Neutrophil (primary cell): Measurements from ENCODE around the gene STXBP3.

ENCODE experiments used
- H3K27ac ChIP-seq: fragments of 200-600 bp; sonication (generic); 2 replicates; pipeline ENCODE4 v1.5.1; 2016; ENCODE audit warnings: mild to moderate bottlenecking, moderate library complexity
- H3K27me3 ChIP-seq: fragments of 200-600 bp; sonication (generic); 2 replicates; pipeline ENCODE4 v1.6.0; 2016; ENCODE audit warnings: mild to moderate bottlenecking
- H3K36me3 ChIP-seq: fragments of 200-600 bp; sonication (generic); 2 replicates; pipeline ENCODE4 v1.5.1; 2017
- H3K4me1 ChIP-seq, 2 experiments: fragments of 200-600 bp in 1 of 2; sonication (generic) in 1 of 2; 1 replicate in 1 of 2; 2 replicates in 1 of 2; pipeline versions ENCODE4 v1.5.1 to v1.6.1; 2013 to 2016; ENCODE audit warnings: low read depth in 1 of 2, low read length in 1 of 2, mild to moderate bottlenecking in 1 of 2, moderate library complexity in 1 of 2; ENCODE audit not compliant: control insufficient read depth in 1 of 2, insufficient read depth in 1 of 2
- H3K4me3 ChIP-seq, 2 experiments: fragments of 200-600 bp in 1 of 2; sonication (generic) in 1 of 2; 1 replicate in 1 of 2; 2 replicates in 1 of 2; pipeline ENCODE4 v1.5.1; 2013 to 2016; ENCODE audit warnings: low read depth in 1 of 2, low read length in 1 of 2, mild to moderate bottlenecking in 1 of 2, moderate library complexity in 1 of 2
- H3K9me3 ChIP-seq: fragments of 200-600 bp; sonication (generic); 2 replicates; pipeline ENCODE4 v1.5.1; 2016
- TF ChIP-seq, protein P1 (sequence below): fragments of 200-600 bp; sonication (generic); IDR thresholded peaks from 2 replicates; pipeline ENCODE4 v1.5.1; 2016; ENCODE audit warnings: antibody characterized with exemption

The STXBP3 gene

DNA sequence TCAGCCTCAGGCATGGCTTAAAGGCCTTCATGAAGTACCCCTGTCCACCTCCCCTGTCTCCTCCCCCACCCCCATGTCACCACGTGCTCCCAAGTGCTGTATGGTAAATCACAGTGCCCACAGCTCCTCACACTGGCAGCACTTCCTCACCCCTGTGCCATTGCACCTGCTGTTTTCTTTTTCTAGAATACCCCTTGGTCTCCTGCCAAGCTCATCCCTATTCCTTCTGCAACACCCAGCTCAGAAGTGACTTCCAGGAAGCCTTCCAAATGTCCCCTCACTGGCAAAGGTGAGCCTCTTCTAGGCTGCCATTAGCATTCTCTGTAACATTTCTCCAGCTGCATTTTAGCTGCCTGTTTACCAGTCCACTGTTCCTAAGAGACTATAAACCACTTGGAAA, 101.0 kb downstream of the STXBP3 start:
- peaks cover 15 to 19% of the 10 kb centered on the region in 2 experiments for H3K4me1 ChIP-seq
- H3K4me3 ChIP-seq = no peak overlapping the region
- H3K27me3 ChIP-seq = no peaks in the 10 kb centered on the region
- TF ChIP-seq, protein P1, sequence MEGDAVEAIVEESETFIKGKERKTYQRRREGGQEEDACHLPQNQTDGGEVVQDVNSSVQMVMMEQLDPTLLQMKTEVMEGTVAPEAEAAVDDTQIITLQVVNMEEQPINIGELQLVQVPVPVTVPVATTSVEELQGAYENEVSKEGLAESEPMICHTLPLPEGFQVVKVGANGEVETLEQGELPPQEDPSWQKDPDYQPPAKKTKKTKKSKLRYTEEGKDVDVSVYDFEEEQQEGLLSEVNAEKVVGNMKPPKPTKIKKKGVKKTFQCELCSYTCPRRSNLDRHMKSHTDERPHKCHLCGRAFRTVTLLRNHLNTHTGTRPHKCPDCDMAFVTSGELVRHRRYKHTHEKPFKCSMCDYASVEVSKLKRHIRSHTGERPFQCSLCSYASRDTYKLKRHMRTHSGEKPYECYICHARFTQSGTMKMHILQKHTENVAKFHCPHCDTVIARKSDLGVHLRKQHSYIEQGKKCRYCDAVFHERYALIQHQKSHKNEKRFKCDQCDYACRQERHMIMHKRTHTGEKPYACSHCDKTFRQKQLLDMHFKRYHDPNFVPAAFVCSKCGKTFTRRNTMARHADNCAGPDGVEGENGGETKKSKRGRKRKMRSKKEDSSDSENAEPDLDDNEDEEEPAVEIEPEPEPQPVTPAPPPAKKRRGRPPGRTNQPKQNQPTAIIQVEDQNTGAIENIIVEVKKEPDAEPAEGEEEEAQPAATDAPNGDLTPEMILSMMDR = no peak
- no peaks in the 10 kb centered on the region for H3K36me3 ChIP-seq
- no peak overlapping the region for H3K27ac ChIP-seq
- no peaks in the 10 kb centered on the region for H3K9me3 ChIP-seq

DNA sequence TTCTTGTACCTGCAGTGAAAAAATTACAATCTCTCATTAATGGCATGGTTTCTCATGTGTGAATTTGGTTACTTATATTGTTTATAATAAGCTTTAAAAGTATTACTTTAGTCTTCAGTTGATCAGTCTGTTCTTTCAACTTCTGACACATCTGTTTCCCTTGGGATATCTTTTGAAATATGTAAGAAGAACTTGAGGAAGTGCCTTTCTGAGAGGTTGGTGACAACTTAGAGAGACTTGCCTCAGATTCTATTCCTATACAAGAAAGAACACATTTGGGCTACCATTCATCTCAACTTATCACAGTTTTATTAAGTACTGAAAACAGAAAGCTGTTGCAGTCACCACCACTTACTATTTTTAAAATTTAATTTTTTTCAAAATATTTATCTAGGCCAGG, 102.3 kb downstream of the STXBP3 start:
- no peak overlapping the region for H3K27ac ChIP-seq
- peaks cover 27 to 29% of the 10 kb centered on the region in 2 experiments for H3K4me1 ChIP-seq
- TF ChIP-seq, protein P1 = no peak

DNA sequence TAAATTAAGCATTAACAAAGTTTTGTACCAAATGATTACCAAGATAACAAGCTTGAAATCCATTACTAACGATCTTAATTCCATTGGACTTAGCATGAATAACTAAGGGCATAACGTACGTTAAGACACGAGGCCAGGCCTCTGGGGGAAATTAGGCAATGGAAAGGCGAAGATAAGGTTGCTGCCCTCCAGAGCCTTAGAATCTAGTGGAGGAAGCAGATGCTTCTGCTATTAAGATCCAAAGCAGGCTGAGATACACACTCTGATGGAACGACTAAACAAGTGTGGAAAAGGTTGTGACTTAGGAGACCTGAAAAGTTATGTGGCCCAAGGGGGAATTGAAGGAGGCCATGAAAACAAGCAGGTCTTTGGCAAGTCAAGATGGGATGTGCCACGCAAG, 104.5 kb downstream of the STXBP3 start:
- no peaks in the 10 kb centered on the region for H3K27me3 ChIP-seq
- H3K4me3 ChIP-seq = no peak overlapping the region
- TF ChIP-seq, protein P1 = no peak
- H3K4me1 ChIP-seq = peaks cover 21 to 27% of the 10 kb centered on the region in 2 experiments
- H3K36me3 ChIP-seq = no peaks in the 10 kb centered on the region
- H3K27ac ChIP-seq = no peak overlapping the region
- no peaks in the 10 kb centered on the region for H3K9me3 ChIP-seq

More for the DNA sequence above, 102.3 kb downstream of the STXBP3 start:
- Histone ChIP-seq H3K36me3 (no peaks in the 10 kb centered on the region), H3K27me3 (no peaks in the 10 kb centered on the region), H3K4me3 (no peak overlapping the region), H3K9me3 (no peaks in the 10 kb centered on the region)

DNA sequence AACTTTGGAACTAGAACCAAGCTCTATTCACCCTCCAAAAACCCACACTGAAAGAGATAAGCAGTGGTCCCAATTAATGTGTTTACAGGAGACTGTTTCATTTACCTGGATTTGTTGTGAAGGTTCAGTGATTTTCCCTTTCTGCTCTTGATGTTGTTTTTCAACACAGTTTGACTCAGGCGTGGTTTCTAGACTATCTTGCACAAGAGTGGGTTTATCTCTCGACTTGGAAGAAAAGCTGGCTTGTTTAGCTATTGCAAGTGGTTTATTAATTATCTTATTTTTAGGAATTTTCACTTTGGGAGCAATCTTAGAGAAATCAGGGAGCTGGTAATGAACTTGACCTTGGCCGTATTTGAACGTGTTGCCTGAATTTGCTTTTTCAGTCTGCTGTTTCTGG, 105.1 kb downstream of the STXBP3 start:
- Histone ChIP-seq H3K4me3 (no peak overlapping the region), H3K4me1 (peaks cover 19 to 23% of the 10 kb centered on the region in 2 experiments), H3K36me3 (no peaks in the 10 kb centered on the region), H3K27me3 (no peaks in the 10 kb centered on the region), H3K27ac (no peak overlapping the region), H3K9me3 (no peaks in the 10 kb centered on the region)
- TF ChIP-seq, protein P1 = no peak

DNA sequence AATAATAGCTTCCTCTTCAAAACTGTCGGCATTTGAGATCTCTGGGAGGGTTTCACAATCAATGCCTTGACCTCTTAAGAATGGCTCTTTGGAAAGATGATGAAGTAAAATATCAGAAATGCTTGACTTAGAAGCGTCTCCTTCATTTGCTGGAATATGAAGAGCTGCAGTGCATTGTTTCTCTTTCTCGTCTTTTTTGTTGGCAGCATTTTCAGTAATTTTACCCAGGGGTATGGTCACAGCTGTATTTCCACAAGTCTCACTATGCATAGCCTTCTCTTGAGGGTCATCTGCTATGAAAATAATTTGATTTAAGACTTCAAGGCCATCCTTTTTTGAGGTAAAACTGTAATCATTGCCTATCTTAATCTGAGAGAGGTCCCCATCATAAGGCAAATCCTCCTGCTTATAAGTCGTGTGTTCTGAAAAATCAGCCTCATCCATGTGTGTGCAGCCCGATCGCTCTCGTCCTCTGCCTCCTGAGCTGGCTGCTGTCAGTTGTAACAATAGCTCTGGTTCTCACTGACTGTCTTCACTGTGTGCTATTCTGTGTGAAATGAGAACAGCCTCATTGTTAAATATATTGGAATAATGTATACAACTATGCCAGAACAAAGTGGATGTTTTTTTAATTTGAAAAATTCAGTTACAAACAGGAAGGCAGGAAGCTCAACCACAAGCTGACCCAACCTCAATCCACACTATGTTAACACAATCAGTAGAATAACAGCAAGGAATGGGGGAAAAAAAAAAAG, 105.9 kb downstream of the STXBP3 start:
- H3K9me3 ChIP-seq = no peaks in the 10 kb centered on the region
- peaks cover 19 to 23% of the 10 kb centered on the region in 2 experiments for H3K4me1 ChIP-seq
- TF ChIP-seq, protein P1 = no peak
- peak overlapping the region; percentile 0 to 11 for H3K4me3 ChIP-seq
- no peaks in the 10 kb centered on the region for H3K36me3 ChIP-seq
- H3K27ac ChIP-seq = peak overlapping the region; percentile 42
- no peaks in the 10 kb centered on the region for H3K27me3 ChIP-seq
